Eye (tissue), 1 donor: ENCODE results near the gene SMIM23.

Experiments used
- DNase-seq: peaks from one replicate; pipeline ENCODE4 v3.0.0-alpha.2; 2015

SMIM23 gene

DNA sequence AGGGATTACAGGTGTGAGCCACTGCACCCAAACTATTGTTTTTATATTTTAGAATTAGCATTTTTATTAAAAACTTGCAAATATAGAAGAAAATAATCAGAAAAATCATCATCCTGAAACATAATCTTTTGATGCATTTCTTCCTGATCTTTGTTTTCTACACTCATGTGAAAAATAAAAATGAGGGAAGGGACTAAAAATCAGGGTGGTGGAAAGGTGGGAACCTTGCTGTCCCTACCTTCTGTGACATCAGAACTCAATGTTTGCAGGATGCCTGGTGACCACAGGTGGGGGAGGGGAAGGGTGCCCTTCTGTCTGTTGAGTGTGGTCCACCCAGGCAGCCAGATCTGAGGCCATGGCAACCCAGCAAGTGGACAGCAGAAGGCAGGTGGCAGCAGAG is at the start of gene SMIM23:
Gene SMIM23, plus strand, starts transcription at position 301 of the 400 bp plus-strand sequence. Its CDS starts 55 bp downstream, at position 356.
- DNase-seq, result no peak

DNA sequence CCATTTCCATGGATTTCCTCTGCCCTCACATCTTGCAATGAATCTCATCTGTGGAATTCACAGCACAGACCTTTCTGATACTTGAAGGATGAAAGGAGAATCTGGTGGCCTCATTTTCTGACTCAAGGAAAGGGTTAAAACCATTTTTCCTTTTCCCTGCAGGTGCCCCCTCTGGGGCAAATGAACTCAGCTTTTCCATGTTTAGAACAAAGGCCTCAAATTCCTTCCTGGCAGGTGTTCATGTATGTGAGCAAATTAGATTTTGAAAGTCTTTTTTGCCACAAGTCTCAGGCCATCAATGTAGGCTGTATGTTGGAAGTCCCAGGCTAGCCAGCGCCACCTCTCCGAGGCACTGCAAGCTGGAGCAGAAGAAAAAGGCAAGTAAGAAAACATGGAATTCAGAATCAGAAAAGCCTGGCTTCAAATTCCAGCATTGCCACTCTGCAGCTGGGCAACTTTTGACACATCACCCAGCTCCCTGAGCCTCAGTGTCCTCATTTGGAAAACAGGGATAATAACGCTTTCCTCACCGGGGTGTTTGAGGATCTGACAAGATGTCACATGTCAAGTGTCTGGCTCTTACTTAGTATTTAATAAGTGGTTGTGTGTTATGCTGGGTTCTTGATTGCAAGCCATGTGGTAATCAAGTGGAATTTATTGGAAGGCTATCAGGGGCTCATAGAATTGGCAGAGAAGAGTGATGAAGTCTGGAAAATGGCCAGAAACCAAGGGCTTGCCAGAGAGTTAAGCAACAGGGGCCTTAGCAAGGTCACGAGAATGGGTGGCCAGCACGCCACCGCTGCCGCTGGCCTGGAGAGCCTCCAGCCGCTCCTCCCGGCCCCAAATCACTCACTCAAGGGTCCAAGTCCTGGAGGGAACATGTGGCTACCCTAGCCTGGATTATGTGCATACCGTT is 48.4 kb upstream of the SMIM23 start:
- peak; percentile 20 for DNase-seq

DNA sequence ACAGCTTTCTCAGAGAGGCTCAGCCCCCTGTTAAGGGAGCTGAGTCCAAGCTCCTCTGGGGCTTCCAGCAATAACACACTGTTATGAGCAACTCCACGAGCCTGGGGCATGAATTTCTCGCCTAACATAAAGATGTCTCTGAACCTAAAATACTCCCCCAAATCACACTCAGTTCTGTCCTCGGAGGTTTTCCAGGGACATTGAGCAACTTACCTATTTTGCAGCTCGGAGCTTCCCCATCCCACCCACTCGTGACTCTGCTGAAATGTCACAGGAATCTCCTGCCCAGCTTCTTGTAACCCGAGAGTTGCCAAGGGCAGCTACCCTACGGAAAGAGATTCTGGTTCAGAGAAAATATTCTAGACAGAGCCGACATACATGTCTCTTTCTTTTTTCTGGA is 47.1 kb upstream of the SMIM23 start:
- no peak for DNase-seq

- DNase-seq, result no peak
Measured at GRCh38 chr5:171739271-171739670, 46.3 kb upstream of the SMIM23 start.

DNA sequence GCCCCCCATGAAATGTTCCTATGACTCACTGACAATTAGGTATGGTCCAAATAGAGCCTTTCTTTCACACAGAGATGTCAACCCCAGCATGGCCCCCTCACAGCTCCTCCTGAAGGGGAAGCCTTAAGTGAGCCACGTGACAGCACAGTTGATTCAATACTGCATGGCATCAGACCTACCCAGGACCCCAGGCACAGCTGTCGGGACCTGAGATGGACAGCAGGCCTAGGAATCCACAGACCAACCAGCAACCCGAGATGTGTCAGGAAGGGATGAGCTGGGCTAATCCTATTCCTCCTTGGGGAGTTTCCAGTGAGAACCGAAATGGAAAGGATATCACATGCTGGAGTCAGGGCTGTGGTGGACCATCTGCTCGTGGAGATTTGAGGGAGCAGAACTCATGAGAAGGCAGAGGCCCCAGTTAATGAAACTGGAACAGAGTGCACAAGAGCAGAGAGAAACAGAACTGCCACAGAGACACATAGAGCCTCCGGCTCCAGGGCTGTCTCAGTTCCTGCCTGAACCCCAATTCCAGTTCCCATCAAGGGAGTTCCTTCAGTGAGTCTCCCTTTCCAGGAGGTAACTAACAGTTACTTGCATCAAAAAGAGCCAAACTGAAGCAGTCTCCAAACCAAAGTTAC is 42.1 kb upstream of the SMIM23 start:
- DNase-seq, result no peak

DNA sequence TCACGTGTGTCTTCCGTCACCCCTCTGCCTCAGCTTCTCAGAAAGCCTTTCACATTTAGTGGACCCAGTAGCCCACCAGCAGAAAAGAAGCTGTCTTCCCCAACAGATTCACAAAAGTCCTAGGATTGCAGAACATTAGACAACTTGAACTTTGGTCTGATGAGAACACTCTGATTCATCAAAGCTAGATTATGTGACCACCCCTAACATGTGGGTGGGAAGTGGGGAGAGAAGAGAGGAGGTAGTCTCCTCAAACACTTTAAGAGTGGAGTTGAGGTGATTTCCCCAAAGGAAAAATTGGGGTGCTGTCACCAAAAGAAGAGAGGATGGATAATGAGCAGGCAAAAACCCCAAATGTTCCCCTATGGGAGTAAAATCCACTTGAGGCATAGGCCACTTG is 41.4 kb upstream of the SMIM23 start:
- no peak for DNase-seq

- DNase-seq, result no peak
Measured at GRCh38 chr5:171744882-171745281, 40.7 kb upstream of the SMIM23 start.

DNA sequence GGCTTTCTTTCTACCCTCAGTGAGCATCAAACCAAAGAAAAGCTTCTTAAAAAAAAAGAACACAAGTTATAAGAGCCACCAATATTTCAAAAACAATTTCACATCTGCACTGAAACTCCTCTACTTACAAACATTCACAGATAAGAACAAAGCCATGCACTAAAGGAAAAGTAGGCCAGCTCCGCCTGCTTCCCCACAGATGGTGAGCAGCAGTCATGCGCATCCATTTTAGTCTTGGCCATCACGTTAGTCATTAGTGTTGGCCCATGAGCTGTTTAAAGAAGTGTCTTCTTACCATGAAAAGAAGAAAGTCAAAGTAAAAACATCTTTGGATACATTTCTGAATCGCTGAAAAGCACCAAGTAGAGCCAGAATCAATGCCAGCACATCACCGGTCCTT is 40.0 kb upstream of the SMIM23 start:
- no peak for DNase-seq

DNA sequence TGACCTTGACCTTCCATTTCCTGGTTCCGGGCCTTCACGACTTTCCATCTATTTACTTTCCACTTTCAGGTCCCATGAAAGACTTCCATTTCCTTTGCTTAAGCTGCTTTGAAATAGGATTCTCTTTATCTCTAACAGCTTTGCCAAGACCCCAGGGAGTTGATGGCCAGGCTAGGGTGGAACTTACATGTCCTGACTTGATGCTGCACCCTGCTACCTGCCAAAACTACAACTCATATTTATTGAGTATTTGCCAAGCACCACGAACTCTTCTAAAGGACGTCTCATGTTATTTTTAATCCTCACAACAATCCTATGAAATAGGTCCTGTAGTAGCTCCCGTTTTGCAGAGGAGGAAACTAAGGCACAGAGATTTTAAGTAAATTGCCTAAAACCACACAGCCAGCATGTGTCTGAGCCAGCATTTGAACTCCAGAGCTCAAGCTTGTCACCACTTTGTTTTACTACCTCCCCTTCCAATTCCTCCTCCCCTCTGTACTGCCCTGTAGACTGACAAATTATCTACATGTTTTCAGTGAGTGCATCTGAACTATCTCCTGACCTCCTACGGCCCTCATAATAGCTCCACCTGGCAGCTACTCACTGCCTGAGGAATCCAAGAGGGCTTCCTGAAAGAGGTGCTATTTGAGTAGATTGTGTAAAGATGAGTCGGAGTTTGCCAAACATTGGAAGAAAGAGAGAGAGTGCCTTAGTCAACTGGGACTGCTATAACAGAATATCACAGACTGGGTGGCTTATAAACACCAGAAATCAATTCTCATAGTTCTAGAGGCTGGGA is 38.4 kb upstream of the SMIM23 start:
- DNase-seq, result no peak

- DNase-seq, result no peak
Measured at GRCh38 chr5:171748720-171749119, 36.9 kb upstream of the SMIM23 start.

DNA sequence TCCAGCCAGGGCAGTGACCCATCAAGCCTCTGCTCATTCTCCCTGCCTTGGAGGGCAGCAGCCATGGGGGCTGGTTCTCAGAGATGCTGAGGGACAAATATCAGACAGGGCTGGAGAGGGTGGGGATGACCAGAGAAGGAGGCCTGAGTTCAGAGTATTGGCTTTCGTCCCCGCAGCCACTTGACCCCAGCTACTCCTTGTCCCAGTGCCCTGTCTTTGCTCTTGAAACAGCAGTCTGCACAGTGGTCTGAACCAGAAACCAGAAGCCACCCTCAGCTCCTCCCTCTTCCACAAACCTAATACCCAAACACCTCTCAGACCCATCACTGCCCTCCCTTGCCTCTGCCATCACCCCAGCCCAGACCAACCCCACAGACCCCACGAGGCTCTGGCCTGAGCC is 36.3 kb upstream of the SMIM23 start:
- no peak for DNase-seq

DNA sequence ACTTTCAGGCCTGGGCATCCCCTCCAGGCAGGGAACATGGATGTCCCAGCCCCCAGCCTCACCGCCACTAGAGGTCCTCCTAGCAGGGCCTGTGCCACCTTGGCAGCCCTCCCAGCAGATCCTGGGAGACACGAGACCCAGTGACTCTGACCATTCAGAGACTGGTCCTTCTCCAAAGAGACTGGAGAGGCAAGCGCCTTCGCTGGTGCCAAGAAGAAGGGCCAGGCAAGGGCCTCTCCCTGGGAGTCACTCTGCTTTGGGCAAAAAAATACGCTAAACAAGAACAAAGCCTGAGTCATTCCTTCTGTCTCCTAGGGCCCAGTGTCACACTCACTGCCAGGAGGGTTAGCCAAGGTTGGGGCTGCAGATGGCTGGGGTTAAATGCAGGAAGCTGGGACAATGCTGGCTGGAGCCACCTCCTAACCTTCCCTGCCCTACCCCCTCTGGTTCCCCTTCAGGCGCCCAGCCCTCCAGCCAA is 35.3 kb upstream of the SMIM23 start:
- no peak for DNase-seq

- no peak for DNase-seq
Measured at GRCh38 chr5:171755354-171755821, 30.2 kb upstream of the SMIM23 start.

GRCh38 chr5:171757853-171758535 is 27.6 kb upstream of the SMIM23 start:
- DNase-seq, result no peak

- no peak for DNase-seq
Measured at GRCh38 chr5:171759777-171760176, 25.8 kb upstream of the SMIM23 start.

DNA sequence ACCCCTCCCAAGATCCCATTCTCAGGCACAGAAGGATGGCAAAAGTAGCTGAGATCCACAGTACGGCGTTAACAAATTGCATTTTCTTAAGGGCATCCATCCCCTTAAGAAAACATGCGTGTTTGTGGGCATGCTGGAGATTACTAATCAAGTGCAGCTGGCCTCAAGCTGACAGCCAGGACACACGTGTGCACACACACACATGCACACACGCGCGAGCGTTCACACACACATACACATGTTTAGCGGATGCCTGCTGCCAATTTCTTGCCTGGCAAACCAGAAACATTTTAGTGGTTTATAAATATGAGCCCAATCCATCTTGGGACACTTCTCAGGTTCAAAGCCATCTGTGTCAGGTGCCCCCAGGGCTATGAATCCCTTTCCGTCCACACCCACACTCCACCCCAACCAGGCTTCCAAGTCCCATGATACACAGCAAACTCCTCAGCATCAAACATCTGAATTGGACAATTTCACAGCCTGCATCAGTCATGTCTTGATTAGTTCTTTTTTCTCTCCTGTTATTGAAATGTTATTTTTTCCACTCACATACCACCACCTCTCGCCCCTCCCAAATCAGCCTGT is 23.5 kb upstream of the SMIM23 start:
- DNase-seq, result no peak

GRCh38 chr5:171762903-171763302 is 22.7 kb upstream of the SMIM23 start:
- no peak for DNase-seq

DNA sequence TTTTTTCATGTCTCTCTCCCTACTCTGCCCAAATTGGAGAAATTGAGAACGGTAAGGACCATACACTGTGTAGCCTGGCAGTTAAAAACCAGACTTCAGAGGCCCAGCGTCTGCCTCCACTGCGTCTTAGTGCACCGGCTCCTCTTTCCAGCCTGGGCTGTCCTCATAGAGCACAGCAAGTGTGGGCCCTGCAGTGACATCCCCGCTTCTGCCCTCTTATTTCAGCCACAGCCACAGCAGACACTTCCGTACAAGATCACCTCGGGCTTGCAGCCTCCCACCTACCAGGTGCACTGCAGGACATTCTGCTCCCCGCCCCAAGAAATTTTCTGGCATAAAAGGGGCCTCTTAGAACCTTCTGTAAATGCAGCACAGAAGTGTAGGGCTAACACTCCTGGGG is 21.4 kb upstream of the SMIM23 start:
- DNase-seq, result no peak

DNA sequence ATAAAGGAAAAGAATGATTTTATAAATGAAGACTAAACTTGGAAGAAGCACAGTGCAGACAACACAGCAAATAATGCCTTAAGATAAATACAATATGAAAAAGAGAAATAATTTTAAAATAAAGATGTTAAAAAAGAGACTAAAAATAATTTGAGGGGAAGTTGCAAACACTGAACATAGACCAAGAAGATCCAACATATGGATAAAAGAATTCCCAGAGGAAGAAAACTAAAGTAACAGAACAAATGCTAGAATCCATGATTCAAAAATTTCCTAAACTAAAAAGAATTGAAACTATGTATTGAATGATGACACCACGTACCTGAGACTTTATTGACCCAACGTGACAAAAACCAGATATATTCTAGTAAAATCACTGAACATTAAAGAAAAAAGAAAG is 18.7 kb upstream of the SMIM23 start:
- no peak for DNase-seq

GRCh38 chr5:171770153-171770552 is 15.5 kb upstream of the SMIM23 start:
- no peak for DNase-seq

- DNase-seq, result no peak
Measured at GRCh38 chr5:171771856-171772255, 13.8 kb upstream of the SMIM23 start.

DNA sequence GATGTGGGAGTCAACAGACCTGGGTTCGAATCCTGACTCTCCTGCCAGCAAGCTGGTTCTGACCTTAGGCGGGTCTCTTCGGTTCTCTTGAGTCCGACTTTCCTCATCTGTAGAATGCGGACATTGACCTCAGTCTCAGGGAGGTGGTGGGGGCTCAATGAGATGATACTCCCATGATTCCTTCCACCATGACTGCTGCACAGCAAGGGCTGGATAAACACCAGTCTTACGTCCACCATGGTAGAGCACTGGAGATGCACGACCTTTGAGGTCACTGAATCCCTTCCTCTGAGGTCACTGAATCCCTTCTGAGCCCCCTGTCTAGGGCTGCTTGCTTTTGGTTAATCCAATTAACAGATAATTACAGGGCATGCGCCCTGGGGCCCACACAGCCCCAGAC is 12.5 kb upstream of the SMIM23 start:
- no peak for DNase-seq
